Measurements from ENCODE around the gene DFFA.

DNA sequence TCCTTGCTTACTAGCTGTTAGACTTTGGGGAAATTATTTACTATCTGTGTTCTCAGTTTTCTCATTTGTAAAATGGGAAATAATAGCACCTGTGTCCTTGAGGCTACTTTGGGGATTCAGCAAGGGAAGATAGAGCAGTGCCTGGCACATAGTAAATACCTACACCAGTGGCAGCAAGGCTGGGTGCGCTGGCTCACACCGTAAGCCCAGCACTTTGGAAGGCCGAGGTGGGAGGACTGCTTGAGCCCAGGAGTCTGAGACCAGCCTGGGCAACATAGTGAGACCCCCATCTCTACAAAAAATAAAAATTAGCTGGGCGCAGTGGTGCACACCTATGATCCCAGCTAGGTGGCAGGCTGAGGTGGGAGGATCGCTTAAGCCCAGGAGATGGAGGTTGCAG is 50.7 kb downstream of the DFFA start:
- no peak for TF ChIP-seq POLR2A (IDR thresholded peaks at IDR 0.05; ENCODE audit: low read depth)
- TF ChIP-seq, protein P1, sequence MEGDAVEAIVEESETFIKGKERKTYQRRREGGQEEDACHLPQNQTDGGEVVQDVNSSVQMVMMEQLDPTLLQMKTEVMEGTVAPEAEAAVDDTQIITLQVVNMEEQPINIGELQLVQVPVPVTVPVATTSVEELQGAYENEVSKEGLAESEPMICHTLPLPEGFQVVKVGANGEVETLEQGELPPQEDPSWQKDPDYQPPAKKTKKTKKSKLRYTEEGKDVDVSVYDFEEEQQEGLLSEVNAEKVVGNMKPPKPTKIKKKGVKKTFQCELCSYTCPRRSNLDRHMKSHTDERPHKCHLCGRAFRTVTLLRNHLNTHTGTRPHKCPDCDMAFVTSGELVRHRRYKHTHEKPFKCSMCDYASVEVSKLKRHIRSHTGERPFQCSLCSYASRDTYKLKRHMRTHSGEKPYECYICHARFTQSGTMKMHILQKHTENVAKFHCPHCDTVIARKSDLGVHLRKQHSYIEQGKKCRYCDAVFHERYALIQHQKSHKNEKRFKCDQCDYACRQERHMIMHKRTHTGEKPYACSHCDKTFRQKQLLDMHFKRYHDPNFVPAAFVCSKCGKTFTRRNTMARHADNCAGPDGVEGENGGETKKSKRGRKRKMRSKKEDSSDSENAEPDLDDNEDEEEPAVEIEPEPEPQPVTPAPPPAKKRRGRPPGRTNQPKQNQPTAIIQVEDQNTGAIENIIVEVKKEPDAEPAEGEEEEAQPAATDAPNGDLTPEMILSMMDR (IDR thresholded peaks at IDR 0.05) = no peak
